Stimulated activated CD4-positive, alpha-beta T cell treated with anti-CD3 and anti-CD28 coated beads, Interleukin-4, amount 100 ng/mL, for 4 hours (primary cell): ENCODE results near the gene LHFPL2.
"Not testable (repeated sequence)": the region's sequence is repeated elsewhere in the genome, so short reads cannot be mapped to it uniquely, and the experiment has no call there.

ENCODE experiments used
- DNase-seq, 2 experiments: peaks; one replicate each; pipeline ENCODE4 v3.0.0-alpha.2; 2020

The LHFPL2 gene

DNA sequence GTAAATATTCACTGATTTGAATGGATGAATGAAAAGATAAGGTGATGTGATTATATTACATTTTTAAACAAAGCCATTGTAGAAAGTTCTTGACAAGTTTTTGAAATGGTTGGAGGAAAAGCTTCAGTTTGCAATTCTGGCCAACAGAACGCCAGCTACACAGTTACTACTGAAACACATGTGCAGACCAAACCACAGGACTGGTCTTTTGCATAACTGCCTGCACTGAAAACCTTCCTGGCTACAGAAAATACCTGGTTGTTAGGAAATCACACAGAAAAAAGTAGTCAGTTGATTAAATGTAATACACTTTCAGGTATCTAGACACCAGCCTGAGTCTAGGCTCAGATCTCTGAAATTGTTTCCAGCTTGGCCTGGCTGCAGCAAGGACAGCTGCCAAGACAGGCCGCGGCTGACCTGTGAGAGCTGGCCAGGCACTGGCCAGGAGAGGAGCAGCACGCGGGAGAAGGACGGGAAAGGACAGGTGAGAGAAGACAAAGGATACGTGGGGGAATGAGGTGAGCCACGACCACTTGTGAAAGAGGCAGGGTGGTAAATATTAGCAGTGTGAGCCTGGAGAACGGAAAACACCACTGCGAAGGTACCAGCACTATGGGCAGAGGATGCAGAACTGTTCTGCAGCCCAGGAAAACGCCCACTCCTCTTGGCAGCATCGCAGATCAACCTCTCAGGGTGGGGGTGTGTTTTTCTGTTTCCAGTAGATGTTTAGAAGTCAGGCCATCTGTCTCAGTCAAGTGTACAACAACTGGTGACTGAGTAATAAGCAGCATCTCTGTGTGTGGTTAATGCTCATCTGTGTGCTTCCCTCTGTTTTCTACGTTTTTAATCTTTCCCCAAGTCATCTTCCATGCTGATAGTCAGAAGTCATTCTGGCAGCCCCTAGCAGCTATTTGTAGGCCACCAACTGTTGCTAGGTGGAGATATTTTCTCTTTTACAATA is 150.7 kb downstream of the LHFPL2 start:
- DNase-seq = no peak

DNA sequence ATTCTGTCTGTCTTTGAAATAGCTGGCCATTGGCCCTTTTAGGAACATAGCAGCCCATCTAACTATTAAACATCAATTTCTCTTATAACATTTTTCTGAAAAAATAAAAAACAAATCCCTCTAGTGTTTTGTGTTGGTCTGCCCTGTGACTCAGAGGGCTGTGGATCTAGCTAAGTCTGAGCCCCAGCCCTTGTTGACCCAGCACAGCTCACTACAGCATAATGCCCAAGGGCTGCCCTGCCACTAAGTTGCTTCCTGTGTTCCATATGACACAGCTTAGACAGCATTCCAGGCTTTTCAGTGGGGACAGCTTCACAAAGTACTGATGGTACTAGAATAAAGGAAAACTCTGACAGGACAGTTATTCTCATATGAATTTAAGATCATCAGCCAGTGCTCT is 152.2 kb downstream of the LHFPL2 start:
- no peak for DNase-seq

DNA sequence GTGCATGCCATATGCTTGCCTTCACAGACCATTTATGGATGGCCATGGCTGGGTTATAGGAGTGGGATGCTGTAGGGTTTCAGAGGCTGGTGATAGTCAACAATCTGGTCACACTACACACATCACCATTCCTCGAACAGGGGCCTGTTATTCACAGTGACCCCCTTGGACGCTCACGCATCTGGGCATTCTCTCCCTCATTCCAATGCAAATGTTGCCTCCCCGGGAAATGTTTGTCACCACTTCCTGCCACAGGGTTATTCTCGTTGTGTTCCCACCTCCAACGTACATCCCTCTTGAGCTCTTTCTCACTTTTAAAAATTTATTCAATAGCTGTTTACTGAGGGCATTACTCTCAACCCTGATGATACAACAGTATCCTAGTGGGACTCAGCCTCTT is 152.8 kb downstream of the LHFPL2 start:
- no peak for DNase-seq

DNA sequence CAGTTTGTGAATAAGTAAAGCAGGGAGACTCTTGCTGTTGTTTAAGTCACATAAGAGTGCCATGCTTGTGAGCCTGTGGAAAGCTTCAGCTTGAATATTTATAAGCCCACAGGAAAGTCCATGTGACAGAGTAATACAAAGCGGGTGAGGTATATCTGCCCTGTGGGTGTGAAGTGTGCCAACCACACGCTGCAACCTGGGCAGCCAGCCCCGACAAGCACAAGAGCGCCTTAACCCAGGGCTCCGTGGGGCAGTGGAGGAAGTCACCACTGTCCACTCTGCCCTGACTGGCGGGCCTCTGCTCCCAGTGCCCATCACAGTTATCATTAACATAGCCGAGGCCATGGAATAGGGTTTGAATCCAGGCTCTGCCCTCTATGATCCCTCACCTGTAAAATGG is 155.9 kb downstream of the LHFPL2 start:
- no peak for DNase-seq

DNA sequence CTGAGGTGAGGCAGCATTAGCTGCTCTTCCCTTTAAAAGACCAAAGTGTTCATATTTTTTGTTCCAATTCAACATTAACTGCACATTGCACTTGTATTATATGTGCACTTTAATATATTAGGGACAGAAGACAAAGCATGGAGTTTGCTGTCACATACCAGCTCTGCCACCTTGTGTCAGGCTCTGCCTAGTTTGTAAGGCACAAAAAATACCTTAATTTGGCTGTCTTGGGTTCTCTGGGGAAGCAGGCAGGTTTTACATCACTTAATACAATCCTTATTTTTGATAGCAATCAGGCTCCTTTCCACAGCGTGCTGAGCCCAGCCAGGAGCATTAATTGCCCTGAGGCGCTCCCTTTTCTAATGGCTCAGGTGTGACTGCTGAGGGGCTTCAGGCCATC is 156.3 kb downstream of the LHFPL2 start:
- DNase-seq = no peak

DNA sequence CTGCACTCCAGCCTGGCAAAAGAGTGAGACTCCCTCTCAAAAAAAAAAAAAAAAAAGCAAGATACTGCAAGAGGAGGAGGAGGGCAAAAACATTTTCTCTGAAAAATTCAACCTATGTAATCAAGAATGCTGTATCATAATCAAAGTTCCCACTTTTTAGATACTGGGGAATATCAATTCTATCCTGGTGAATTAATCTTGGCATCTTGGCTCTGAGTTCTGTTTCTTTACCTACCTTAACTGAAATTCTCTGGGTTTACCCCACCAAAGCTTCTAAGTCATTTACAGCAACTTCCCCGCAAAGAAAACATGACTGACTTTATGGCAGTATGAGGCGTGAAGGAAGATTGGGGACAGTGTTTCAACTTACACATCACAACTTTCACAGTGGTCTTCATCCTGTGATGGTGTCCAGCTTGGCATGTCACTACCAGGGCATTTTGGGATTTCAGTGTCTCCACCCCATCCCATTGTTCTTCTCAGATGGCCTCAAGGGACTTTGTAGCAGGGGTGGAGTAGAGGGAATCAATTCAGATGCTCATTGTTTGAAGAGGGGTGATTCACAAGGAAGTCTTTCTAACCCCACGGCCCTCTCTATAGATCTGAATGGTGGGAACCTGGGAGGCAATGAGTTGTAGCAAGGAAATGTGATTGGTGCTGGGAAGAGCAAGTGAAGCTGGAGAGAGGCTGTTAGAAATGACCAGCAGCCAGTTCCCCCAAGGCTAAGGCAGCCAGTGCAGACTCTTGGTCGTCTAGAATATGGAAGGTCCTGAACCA is 157.7 kb downstream of the LHFPL2 start:
- no peak for DNase-seq

DNA sequence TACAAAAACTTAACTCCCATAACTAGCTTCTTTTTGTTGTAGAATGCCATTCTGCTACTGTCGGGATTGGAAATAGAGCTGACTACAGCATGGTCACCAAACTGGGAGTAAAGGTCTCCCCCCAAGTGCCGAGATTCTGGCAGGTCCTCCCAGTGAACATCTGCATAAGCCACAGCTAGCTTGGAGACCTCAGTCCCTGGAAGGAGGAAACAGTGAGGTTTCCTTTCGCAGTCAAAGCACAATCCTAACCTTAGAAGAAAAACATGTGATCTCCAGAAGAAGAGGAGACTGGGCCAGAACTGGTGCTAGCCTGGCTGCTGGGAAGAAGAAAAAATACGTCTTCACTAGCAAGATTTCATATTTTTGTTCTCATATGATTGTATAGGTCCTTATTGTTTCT is 160.7 kb downstream of the LHFPL2 start:
- no peak for DNase-seq

DNA sequence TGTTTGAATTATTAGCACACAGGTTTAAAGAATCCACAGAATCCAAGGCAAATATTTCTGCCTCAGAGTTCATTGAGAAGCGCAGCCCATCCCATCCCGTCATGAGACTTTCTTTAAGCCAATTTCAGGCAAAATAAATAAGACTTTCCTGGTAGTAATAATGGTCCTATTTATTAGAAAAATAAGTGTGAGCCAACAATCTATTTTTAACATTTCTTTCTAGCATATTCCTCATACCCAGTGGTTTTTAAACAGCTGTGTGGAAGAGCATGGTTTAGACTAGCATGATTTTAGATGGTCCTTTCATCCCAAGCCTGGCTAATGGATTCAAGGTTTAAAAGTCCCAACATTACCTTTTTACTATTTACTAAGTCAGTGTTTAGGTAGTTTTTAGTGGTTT is 162.4 kb downstream of the LHFPL2 start:
- no peak for DNase-seq

DNA sequence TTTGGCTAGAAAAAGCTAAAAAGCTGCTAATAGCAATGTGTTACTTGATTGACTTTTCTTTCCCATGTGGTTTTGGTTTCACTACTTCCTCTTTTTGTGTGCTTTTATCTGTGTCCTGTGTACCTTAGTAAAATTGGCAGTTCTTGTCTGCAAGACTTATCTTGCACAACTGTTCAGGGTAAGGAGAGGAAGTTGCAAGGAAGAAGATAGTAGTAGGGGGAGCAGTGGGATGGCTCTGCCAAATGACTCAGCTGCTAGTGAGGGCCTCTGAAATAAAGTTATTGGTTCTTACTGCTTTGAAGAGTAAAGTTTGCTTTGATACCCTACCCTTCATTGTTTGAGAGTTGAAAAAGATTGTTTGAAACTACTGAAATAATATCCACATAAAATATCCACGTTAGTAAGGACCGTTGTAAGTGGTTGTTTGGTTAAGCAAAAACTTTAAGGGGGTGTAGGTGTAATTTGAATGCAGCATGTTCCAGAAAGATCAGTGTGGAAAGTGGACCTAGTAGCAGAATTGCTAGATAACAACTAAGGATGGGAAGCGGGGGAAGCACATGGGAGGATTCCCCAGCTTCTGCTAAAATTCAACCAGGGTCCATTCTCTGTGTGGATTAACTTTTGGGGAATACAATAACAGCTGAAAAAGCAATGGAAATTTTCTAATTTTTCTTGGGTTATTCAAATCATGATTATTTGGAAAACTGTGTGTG is 164.6 kb downstream of the LHFPL2 start:
- no peak for DNase-seq

DNA sequence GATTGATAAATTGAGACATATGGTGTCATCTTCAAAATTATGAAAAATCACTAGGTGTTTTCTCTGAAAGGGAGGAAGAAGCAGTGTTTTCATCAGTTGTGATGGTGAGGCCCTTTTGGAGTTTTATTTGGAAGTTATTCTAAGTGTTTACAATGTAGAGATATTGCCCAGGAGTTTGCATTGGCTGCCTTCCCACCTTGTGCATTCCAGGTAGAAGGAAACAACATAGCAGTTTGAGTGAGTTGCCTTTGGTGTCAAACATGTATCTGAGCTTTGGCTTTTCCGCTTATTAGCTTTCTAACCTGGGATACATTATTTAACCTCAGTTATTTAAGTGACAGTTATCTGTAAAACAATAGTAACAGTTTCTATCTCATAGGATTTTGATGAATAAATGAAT is 165.6 kb downstream of the LHFPL2 start:
- no peak for DNase-seq

DNA sequence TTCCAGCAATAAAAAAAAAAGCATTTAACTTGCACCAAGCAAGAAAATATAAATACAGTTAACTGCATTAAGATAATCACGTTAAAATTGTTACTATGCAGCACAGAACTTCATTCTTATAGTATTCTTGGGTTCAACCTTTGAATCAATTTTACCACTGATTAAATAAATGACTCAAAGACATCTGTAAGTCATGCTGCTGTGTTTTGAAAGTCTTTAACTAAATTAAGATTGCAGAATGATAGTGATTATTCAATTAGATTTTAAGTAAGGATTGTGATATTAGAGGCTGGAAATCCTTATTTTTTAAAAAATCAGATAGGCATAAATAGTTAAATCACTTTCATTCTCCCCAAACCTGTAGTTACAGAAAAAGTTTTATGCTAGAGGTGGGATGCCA is 171.8 kb downstream of the LHFPL2 start:
- no peak for DNase-seq

DNA sequence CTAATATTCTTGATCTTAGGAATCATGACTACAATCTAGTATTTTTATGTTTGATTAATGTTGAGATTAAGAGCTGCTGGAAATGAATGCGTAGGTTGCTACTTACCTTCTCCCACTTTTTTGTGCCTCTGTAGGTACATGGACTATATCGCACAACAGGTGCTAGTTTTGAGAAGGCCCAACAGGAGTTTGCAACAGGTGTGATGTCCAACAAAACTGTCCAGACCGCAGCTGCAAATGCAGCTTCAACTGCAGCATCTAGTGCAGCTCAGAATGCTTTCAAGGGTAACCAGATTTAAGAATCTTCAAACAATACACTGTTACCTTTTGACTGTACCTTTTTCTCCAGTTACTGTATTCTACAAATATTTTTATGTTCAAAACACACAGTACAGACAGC is 173.2 kb downstream of the LHFPL2 start:
- DNase-seq = no peak

DNA sequence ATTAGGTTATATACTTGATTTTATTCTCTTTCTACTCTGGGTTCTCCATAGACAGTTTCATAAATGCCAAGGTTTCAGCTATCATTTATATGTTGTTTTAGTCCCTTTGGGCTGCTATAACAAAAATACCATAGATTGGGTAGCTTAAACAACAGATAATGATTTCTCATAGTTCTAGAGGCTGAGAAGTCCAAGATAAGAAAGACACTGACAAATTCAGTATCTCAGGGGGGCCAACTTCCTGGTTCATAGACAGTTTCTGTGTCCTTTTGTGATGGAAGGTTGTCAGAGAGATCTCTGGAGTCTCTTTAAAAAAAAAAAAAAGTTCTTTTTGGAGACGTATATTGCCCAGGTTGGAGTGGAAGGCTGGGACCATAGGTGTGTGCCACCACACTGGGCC is 174.8 kb downstream of the LHFPL2 start:
- DNase-seq = no peak

DNA sequence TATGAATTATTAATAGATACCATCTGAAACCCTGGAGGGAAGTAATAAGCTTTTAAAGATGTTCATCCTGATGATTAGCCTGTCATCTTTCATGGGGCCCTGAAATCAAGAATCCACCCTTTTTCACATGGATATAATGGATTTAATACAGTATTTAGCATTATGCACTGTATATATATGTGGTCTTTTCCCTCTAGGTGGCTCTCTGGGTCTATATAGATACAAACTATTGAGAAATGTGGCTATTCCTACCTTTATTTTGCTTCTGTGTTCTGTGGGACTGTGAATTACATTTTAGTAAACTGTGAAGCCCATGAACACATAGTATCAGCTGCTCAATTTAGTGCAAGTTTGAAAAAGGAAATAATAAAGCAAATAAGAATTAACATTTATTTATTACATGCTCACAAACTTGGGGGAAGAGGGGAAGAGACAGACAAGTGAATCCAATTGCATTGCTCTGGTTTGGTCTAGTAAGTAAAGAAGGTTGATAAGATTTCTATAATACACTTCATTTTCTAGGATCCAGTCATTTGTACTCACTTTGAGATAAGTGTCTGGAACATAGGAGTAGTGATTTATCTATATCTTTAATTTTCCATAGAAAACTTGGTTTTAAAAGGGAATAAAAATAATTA is 176.0 kb downstream of the LHFPL2 start:
- no peak for DNase-seq

DNA sequence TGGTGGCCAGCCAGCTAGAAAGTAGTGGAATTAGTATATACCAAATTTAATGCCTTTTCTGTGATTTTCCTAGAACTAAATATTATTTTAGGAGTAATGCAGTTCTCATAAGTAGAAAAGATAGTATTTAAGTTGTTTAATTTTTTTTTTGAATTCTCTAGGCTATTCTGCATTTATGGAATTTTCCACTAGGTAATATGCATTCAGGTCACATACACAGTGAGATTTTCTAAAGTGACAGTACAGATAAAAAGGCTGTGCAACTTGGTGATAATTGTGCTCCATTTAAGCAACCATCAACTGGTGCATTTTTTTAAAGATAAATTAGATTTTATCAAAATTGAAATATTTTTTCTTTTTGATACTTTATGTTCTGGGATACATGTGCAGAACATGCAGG is 176.7 kb downstream of the LHFPL2 start:
- no peak for DNase-seq

DNA sequence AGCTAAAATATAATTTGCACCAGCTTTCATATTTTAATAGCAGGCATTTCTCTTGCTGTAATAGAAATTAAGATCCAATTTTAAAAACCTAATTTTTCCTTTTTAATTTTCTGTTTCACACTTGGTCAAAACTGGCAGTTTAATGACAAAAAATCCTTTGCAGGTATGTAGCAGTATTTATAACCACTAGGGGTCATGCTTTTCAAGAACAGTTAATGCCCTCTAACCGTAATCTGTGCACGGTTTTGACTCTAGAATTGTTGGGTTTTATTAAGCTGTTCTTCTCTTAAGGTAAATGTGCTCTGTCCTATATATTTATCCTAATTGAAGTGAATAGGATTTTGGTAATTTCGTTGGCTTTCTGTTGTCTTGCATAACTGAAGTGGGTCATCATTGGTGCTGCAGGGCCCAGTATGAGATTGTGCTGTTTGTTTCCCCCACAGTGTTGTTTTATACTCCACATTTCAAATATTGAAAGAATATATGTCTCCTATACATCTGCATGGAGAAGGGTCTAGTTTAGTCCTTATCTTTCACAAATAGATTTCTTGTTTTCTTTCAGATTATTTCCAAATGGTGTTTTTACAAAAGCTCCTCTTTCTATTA is 180.7 kb downstream of the LHFPL2 start:
- no peak for DNase-seq

DNA sequence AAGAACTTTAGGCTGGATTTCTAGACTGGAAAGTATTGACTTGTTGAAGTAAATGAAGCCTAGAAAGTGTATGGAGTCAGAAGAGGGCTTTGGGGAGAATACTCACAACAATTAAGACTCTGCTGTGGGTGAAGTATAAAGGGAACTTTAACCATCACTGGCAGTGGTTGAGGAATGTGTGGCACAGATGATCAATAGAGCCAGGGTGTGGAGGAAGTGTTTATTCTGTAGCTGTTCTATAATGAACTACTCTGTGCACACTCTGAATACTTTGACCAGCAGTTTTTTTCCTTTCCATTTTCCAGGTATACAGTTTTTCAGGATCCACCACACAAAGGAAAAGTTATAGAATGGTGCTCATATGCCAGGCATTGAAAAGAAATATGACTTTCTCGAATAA is 181.4 kb downstream of the LHFPL2 start:
- DNase-seq = no peak

DNA sequence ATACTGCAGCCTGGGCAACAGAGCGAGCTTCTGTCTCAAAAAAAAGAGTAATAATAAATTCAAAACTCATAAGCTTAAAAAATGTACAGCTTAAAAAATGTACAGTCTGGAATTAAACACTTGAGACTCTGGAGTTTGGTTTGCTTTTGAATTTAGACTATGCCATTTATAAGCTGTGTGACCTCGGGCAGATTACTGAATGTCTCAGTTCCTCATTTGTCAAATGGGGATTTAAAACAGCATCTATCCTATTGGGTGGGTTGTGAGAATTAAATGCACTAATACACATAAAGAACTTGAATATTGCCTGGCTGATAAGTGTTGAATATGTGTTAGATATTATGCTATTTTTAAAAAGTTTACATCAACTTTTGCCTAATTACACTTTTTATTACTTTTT is 189.7 kb downstream of the LHFPL2 start:
- no peak for DNase-seq

DNA sequence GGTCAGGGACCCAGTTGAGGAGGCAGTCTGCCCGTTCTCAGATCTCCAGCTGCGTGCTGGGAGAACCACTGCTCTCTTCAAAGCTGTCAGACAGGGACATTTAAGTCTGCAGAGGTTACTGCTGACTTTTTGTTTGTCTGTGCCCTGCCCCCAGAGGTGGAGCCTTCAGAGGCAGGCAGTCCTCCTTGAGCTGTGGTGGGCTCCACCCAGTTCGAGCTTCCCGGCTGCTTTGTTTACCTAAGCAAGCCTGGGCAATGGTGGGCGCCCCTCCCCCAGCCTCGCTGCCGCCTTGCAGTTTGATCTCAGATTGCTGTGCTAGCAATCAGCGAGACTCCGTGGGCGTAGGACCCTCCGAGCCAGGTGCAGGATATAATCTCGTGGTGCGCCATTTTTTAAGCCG is 191.1 kb downstream of the LHFPL2 start:
- DNase-seq = not testable (repeated sequence)

DNA sequence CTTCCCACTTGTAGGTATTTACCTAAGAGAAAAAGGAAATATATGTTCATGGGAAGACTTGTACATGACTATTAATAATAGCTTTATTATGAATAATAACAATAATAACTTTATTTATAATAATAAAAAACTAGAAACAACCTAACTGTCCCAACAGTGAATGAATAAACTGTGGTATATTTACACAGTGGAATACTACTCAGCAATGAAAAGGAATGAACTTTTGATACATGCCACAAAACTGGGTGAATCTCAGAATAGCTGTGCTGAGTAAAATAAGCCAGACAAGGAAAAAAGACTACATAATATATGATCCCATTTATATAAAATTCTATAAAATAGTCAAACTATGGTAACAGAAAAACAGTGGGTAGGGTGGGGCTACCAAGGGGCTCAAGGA is 199.5 kb downstream of the LHFPL2 start:
- DNase-seq = no peak

DNA sequence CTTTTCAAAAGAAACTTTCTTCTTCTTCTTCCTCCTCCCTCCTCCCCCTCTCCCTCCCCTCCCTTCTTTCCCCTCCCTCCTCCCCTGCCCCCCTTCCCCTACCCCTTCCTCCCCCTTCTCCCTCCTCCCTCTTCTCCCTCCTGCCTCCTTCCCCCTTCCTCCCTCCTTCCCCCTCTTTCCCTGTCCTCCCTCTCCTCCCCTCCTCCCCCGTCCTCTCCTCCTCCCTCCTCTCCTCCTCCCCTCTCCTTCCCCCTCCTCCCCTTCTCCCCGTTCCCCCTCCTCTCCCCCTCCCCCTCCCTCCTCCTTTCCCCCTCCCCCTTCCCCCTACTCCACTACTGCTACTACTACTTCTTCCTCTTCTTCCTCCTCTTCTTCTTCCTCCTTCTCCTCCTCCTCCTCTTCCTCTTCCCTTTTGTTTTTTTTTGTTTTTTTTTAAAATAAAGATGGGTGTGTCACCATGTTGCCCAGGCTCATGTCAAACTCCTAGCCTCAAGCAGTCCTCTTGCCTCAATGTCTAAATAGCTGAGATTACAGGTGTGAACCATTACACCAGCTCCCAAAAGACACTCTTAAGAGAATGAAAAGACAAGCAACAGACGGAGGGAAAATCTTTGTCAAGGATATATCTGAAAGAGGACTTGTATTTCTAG is 200.7 kb downstream of the LHFPL2 start:
- no peak for DNase-seq
